ENCODE measurements around the gene CABP4.

DNA sequence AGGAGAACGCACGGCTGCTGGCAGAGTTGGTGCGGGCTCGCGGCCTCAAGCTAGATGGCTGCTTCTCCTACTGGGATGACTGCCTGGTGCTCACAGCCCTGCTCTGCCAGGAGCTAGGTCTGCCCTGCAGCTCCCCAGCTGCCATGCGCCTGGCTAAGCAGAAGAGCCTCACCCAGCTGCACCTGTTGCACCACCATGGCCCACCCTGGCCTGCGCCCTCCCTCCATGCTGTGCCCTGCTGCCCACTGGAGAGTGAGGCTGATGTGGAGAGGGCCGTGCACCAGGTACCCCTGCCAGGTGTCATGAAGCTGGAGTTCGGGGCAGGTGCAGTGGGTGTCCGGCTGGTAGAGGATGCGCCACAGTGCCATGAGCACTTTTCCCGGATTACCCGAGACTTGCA is 31.7 kb upstream of the CABP4 start:
- TF ChIP-seq POLR2A (IDR thresholded peaks at IDR 0.05; ENCODE audit: low read depth, low read length) (no peak), POLR2AphosphoS5 (IDR thresholded peaks at IDR 0.05; ENCODE audit: low read depth, low read length) (no peak), POU2F2 (IDR thresholded peaks at IDR 0.05; ENCODE audit: low read depth, low read length) (no peak), TAF1 (IDR thresholded peaks at IDR 0.05; ENCODE audit: low read depth, low read length) (no peak)
